ENCODE results near the gene FAM114A2.

GRCh38 chr5:154071799-154072413 lies 33.2 kb upstream of the FAM114A2 start:
- TF ChIP-seq GATA2 (IDR thresholded peaks at IDR 0.05; ENCODE audit: low read depth, low read length) (no peak), GATA3 (IDR thresholded peaks at IDR 0.05; ENCODE audit: low read depth, low read length) (no peak)
